NCI-H345 treated with DMSO at 0.1 percent for 48 hours (cell line): Measurements from ENCODE around the gene SLX4.

Source experiments
- DNase-seq: peaks from one replicate; lab custom pipeline; 2025; ENCODE audit not compliant: unreplicated experiment; lab: John Stamatoyannopoulos, UW

Gene SLX4

DNA sequence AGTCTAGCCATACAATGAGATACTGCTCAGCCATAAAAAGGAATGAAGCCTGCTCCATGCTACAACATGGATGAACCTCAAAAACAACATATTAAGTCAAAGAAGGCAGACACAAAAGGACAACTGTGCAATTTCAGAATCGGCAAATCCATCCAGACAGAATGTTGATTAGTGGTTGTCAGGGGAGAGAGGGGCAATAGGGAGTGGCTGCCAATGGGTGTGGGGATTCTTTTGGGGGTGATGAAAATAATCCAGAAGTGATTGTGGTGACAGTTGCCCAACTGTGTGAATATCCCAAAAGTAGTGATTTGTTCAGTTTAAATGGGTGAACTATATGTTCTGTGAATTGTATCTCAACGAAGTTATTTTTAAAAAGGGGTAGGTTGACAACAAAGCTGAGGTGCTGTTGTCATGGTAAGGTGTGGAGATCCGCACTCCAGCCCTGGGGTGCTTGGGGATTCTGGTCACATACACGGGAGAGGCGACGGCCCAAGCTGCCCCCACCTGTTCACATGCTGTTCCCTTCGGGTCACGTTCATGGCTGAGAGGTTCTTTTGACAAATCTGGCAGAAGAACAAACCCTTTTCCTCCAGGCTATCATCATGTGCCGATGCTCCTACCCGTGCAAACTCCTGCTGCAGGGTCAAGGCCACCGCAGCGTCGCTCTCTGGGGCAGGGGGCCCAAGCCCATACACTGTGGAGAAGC lies 9.6 kb downstream of the SLX4 start:
- no peak for DNase-seq

DNA sequence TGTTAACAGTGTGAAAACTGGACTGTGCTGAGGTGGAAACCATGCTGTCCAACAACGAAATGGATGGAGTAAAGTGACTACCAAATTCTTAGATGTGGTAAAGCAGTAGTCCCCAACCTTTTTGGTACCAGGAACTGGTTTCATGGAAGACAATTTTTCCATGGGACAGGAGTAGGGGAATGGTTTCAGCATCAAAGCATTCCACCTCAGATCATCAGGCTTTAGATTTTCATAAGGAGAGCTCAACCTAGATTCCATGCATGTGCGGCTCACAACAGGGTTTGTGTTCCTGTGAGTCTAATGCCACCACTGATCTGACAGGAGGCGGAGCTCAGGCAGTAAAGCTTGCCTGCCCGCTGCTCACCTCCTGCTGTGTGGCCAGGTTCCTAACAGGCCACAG lies 11.5 kb downstream of the SLX4 start:
- no peak for DNase-seq

DNA sequence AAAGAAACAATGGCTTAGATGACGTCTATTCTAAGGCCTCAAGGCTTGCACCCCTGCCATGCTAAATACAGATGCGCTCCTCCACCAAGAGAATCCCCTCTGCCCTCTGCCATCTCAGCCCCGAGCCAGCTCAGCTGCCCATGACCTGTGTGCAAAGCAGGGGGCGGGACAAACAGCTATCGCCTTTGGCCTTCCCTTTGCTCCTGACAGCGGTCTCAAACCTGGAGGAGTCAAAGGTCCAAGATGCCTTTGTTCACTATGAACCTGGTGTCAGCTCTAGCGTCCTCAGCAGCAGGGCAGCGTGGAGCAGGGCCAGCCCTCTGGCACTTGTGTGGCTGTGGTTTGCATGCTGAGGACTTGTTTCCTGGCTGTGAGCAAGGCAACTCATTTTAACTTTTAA lies 12.3 kb downstream of the SLX4 start:
- no peak for DNase-seq

DNA sequence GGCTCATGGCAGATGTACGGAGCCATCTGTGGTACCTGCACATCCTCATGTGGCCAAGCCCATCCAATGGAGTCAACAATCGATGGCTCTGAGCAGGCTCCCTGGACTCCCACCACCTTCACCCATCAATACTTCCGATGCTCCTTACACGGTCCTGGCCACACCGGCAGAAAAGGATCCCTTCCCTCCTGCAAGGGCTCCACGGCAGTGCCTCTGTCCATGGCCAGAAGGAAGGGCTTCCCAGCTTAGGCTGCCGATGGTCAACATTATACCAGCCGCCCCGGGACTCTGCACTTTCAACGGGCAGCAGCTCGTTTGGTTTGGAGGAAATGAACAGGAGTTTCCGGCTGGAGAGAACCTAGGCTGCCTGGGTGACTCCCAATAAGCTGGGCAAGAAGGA lies 13.2 kb downstream of the SLX4 start:
- DNase-seq, result no peak

DNA sequence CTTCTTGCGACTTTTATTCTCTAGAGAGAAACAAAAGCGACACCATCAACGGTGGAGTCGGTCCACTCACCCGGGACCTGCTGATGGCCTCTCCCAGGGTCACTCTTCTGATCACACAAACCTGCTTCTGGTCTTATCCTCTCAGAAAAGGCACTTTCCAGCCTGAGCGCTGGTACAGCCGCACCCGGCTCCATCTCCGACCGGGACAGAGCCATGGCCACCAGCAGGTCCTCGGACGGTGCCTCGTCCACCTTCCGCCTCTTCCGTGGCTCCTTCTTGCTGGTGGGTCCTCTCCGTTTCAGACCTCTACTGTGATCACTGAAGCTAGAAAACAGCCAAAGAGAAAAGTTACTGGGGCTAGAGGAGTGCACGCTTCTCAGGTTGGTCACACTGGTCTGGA lies 13.7 kb downstream of the SLX4 start:
- DNase-seq, result no peak

DNA sequence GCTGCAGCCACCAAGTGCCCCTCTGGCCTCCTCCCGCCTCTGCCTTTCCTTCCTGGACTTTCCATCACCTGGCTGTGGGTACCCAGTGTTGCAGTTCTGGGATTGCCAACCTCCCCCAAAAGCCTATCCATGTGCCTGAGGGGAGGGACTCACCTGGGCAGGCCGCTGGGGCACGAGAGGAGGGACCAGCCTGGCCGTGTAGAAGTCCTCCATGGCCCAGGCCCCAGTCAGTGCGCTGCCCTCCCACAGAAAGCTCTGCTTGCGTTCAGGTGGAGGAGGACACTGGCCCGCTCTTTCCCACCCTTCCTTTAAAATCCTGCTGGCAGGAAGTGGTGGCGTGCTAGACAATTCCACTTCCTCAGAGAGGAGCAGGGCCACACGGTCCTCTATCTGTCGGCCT lies 14.2 kb downstream of the SLX4 start:
- no peak for DNase-seq

DNA sequence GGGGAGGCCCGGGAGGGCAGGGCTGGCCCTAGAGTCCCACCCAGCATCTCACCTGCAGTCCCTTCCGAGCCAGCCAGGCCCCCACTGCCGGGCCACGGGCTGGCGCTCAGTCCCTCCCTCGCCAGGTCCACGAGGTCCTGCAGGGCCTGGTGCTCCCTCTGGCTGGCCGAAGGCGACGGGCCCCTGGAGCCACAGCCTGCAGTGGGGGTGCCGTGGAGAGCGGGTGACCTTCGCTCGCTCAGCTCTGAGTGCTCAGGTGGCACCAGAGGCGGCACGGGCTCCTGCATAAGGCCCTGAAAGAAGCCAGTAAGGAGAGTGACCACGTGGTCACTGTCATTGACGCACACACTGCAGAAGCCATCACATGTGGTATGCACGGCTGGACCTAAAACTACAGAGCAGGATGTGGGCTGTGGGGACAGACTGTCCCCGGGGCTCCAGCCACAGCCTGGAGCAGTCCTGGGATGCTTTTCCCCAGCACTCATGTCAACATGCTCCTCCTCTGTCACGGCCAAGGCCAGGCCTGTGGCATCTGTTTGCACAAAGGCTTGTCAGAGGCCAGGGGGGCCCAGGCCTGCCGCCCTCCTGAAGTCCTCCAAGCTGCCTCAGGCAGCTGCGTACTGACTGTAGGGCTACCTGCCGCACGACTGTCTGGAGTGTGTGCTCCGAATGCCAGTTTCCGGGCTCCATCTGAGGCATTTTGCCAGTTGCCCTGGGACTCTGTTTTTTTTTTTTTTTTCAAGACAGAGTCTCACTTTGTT lies 15.1 kb downstream of the SLX4 start:
- no peak for DNase-seq

DNA sequence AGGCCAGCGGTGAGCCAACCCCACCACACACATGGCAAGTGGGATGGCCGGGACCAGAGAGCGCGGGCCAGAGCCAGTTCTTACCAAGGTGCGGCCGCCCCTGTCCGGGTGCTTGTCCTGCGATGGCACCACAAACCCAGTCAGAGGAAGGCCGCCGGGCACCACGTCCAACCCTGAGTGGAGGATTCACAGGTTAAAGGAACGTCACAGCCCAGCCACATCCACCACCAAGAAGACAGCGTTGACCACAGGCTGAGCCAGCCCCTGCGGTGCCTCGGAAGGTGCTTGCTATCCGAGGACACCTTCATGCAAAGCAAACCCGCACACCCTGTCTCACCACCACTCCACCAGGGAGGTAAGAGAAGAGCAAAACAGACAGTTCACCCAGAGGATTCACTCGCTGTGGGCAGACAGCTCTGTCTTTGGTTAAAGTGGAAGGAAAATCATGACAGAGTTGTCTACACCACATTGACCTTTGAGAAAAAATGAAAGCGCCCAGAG lies 15.8 kb downstream of the SLX4 start:
- no peak for DNase-seq

DNA sequence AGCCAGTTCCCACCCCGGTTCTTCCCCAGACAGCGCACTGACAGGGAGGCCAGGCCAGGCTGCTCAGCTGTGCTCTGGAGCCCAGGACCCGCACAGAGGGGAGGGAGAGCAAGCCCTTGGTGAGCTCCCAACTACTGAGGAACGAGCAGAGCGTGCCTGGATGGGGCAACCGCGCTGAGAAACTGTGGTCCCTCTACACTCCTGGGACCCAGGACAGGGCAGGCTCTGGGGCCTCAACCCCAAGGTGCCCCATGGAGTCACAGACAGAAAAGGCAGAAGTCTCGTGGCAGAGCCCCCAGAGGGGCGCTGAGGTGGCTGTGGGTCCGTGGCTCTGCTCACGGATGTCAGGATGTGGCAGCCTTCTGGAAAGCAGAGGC lies 16.3 kb downstream of the SLX4 start:
- no peak for DNase-seq

DNA sequence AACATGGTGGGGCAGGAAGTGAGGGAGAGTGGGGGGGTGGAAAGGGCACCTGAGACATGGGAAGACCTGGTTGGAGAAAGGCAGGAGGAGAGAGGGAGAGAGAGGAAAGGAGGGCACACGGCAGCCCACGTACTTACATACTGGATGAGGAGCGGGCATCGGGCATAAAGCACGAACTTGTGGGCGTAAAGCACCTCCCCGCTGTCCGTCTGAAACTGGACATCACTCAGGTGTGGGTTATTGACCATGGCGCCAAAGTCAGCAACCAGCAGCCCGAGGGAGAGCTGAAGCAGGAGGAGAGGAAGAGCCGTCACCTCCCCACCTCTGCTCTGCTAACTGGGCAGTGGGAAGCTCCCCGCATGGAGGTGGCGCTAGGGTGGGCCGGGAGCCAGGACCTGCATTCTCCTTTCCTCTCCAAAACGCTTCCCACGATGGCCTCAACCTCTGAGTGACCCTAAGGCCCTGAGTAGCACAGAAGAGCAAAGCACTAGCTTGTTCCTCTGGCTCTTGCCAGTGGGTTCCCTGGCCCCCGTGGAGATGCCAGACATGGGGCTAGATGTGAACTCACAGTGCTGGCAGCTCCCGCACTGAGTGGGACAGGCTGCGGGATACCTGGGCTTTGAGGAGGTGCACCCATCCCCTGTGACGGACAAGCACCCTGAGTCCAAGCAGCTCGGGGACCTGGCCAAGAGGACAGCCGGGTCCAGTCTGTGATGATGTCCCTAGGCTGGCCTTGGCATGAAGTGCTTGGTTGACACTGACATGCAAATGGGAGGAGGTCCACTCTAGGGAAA lies 16.9 kb downstream of the SLX4 start:
- no peak for DNase-seq

DNA sequence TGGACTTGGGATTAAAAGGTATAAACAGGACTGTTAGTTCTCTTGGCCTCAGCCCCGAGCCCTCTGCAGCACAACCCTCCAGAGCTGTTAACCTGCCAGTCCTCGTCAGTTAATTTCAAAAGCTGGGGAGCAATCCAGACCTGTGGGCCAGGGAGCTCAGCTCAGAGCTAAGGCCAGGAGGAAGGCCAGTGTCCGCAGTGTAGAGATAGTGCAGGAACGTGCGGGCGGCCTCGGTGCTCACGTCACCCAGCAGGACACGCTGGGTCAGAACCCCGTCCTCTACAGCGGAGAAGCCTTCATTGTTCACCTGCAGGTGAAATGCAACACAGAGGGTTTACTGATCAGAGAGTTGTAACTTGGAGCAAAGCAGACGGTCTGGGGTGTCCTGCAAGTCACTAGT lies 18.8 kb downstream of the SLX4 start:
- DNase-seq, result no peak

DNA sequence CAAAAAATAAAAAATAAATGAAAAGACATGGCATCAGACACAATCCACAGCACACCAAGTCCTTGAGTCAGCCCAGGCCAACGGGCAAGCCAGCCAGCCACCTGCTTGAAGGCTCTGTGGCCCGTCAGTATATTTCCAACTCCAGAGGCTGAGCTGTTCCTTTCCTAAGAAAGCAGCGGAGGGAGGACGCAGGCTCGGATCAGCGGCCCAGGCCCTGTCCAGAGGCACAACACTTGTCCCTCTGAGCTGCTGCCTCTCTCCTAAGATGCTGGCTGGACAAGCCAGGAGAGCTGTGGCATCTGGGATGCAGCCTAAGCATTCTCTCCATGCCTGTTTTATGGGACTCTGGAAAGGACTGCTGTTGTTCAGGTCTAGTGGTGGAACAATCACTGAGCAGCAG lies 19.4 kb downstream of the SLX4 start:
- DNase-seq, result no peak

DNA sequence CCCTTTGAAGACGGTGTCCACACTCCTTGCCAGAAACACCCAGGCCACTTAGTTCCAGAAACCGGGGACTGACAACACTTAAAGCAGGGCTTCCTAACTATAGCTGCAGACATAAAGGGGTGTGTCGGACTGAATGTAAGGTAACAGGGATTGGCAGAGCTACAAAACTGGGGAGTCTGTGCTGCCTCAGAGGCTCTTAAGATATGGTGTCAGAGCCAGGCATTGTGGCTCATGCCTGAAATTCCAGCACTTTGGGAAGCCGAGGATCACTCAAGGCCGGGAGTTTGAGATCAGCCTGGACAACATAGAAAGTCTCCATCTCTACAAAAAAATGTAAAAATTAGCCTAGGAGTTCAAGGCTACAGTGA lies 20.0 kb downstream of the SLX4 start:
- DNase-seq, result no peak

DNA sequence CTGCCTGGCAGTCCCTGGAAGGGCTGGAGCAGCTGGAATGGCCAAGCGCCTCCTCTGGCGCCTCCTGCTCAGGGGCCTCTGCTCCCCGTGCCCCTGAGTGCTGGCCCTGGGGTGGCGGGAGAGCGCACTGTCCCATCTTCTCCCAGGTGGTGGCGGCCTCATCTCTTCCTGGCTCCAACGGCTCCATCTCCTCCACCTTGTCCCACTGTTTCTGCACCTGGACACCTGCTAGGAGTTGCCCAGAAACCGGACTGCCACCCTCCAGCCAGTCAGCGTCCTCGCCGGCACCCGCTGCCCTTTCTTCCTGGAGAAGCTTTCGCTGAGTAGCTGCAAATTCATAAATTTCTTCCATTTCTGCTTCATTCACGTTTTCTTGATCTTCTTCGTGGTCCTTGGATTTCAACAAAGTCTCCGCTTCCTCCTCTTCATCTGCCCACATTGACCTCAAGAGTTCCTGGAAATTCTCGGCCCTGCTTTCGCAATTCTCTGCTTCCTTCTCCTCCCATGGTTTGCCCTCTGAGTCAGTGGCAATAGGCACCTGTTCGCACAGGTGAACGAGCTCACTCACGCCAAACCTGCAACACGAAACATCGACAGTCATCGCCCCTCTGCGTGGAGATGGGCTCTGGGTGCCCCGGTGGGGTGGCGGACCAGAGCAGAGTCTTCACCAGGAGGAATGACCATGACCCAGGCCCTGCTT lies 20.5 kb downstream of the SLX4 start:
- no peak for DNase-seq

DNA sequence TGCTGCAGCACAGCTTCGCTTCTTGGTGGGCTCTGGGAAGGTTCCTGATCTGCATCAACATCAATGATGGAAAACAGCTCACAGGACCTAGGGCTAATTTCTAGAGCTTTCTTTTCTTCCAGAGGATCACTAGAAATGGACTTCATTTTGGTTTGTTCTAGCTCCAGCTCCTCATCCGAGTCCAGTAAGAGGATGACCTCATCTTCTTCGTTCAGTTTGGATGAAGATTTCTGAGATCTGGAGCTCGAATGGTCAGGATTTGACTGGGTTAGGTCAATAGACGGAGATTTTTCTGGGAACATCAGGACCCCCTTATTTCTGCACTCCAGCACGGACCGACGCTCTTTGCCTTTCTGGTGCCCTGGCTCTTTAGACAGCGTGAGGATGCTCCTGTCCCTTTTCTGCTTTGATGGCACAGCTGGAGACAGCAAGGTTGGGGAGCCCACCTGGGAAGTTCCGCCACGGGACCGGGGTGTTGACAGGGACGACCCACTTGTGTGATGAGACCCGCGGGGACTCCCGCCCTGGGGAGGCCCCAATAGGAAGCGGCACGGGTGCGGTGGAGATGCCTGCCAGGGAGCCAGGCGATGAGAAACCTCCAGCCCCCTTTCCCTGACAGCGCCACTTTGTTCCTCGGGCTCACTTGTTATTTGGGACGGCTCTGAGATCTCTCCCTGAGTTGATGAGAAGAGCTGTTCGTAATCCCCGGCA lies 21.3 kb downstream of the SLX4 start:
- DNase-seq, result no peak

DNA sequence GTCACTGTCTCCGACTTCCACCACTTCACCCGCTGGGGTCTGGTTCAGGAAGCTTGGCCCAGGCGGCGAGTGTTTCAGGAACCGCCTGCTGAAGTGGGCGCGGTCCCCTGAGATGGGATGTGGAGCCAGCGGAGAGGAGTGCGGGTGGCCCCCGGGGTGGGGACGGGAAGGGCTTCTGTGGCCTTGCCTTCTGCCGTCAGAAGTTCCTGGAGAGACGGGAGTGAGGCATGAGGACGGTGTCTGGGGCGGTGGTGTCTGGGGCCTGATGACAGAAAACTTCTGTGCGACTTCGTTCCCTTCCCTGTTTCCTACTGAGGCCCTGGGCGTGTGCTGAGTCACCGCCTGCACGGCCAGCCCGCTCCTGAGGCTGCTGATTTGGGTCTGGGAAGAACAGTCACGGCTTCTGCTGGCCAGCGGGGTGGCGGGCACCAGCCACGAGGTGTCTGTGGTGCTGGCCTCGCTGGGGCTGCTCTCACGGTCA lies 21.9 kb downstream of the SLX4 start:
- no peak for DNase-seq

DNA sequence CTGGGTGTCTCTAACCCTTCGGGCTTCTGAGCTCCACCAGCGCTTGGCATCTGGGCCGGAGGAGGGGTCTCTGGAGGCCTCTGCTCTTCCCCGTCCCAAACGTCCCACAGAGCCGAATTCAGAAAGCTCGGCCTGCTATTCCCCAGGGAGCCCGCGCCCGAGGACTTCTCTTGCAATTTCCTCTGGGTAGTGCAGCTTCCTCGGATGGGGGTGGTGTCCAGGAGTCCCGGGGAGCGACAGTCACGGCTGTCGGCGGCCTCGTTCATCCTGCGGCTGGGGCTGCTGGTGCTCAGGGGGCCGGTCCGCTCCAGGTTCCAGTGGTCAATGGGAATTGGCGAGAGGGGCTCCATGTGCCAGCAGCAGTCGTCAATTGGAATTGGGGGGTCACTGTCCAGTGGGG lies 22.4 kb downstream of the SLX4 start:
- no peak for DNase-seq

DNA sequence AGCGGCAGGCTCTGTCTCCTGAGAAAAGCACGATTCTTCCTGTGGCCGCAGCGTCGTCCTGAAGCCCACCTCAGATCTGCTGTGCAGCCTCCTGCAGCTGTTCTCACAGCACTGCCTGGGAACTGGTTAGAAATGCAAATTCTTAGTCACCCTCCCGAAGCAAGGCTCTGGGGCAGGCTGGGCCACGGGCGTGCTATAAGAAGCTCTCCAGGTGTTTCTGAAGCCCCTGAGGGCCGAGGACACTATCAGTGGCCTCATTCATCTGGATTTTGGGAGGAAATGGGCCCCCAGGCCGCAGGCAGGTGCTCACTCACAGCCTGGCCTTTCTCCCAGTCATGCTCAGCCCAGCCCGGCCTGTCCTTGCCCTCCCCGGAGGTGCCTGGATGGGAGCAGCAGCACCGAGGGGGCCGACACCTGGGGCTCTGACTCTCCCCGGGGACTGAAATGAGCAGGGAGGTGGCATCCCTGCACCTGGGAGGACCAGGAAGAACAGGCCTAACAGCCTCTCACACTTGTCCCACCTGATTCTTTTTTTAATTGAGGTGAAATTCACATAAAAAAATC lies 23.8 kb downstream of the SLX4 start:
- no peak for DNase-seq

DNA sequence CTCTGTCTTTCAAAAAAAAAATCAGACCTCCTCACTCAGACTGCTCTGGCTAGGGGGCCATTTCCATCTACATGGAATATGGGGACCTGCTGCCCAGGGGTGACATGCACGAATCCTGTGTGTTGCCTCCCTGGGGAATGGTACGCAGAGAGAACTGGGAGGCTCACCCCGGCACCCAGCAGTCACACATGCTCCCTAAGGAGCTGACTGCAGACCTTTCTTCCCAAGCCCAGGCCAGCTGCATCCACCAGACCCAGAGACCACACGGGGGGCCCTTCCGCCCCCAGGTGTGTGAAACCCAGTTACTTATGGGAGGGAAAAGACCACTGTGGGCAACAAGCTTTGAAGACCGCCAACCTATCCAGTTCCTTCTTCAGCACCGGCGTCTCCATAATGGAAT lies 27.0 kb downstream of the SLX4 start:
- no peak for DNase-seq

DNA sequence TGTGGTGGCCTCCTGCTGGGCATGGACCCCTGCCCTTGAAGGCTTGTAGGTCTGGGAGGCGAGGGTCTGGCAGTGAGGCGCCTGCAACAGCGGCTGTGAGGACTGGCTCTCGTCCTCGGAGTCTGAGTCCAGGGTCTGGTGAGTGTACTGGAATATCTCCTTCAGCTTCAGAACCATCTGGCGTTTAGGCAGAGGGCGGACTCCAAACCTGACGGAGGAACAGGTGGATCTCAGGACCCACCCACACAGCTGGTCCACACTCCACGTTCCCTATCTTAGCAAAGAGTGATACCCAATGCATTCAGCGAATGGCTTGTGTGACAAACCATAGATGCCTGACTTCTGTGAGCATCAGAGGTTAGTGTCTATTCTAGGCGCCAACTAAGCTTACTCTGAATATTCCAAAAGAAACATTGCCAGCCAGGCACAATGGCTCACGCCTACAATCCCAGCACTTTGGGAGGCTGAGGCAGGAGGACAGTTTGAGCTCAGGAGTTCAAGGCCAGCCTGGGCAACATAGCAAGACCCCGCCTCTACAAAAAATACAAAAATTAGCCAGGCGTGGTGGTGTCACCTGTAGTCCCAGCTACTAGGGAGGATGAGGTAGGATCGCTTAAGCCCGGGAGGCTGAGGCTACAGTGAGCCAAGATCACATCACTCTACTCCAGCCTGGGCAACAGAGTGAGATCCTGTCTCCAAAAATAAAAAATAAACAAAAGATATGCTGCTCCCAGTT lies 27.9 kb downstream of the SLX4 start:
- no peak for DNase-seq
